GM12864 (cell line): ENCODE measurements around the gene PRKAG2.

ENCODE experiments used
- DNase-seq: peaks from one replicate; pipeline ENCODE4 v3.0.0-alpha.2; 2011; ENCODE audit warnings: low read depth
- H3K4me3 ChIP-seq: 2 replicates; pipeline ENCODE4 v1.5.1; 2011; ENCODE audit warnings: mild to moderate bottlenecking, low read depth, low read length, control low read depth
- CTCF ChIP-seq: IDR thresholded peaks from 2 replicates; pipeline ENCODE4 v1.5.1; 2011; ENCODE audit warnings: low read depth, mild to moderate bottlenecking, moderate library complexity, low read length, control low read depth, inconsistent platforms; ENCODE audit errors: missing control alignments

Gene PRKAG2

DNA sequence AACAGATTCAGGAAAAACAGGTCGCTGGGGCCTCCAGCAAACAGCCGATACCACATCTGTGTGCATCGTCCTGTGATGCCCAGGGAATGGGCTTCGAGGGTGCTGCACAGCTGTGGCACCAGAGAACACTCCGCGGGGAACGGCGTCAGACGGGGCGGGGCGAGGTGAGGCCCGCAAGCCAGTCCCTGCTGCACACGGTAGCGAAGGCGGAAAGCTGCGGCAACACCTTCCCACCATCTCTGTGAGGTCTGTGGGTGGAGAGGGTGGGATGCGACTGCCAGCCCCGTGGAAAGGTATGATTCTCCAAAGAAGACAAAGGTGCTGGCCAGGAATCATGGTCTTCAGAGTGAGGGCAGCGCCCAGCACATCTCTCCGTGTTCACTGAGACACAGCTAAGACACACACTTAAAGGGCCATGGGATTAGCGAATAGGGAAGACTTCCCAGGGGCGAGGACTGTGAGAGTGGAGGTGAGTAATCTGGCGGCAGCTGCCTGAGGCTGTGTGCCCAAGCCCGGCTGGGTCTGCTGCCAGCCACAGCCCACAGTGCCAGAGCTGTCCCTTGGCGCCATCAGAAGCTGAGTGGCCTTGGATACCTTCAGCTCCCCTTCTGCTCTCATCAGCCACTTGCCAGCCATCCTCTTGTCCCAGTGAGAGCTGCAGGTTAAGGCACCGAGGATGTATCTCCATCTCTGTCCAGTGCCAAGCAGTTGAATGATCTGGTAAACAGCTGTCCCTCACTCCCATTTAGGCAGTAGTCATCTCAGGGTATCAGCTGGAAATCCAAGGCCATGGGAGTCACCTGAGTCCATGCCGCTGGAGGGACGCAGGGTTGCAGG lies 17.6 kb downstream of the PRKAG2 start:
- no peak for DNase-seq
- H3K4me3 ChIP-seq = no peak overlapping the region
- TF ChIP-seq CTCF = no peak

GRCh38 chr7:151858456-151858855 lies 18.5 kb downstream of the PRKAG2 start:
- no peak overlapping the region for H3K4me3 ChIP-seq
- no peak for DNase-seq
- TF ChIP-seq CTCF = no peak

DNA sequence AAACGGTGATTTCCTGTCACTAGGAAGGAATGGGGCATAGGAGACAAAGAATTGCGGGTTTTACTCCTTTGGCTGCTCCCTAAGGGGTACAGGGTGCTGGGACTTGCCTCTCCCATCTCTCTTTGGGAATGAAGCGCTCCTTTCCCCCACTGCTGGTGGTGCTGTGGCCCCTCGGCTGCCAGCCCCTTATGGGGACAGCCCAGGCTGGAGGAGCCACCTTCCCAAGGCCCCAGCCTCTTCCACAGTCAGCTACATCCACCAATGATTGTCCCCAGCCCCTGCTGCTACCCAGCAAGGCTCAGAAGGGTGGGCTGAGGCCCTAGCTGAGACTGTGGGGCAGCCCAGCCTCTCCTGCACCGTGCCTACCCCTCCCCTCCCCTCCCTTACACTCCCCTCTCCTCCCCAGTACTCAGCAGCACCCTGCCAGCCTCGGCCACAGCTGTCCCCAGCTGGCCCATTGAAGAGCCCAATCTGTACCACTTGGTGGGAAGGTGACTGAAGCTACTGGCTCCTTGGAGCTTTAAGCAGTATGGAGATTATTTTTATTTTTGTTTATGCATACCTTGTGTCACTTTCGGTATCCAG lies 19.0 kb downstream of the PRKAG2 start:
- DNase-seq = no peak
- no peak overlapping the region for H3K4me3 ChIP-seq
- TF ChIP-seq CTCF = no peak

GRCh38 chr7:151857412-151857811 lies 19.5 kb downstream of the PRKAG2 start:
- TF ChIP-seq CTCF = no peak
- no peak overlapping the region for H3K4me3 ChIP-seq
- DNase-seq = no peak

GRCh38 chr7:151856516-151856915 lies 20.4 kb downstream of the PRKAG2 start:
- no peak for TF ChIP-seq CTCF
- no peak overlapping the region for H3K4me3 ChIP-seq
- DNase-seq = no peak

- no peak for DNase-seq
- no peak overlapping the region for H3K4me3 ChIP-seq
- no peak for TF ChIP-seq CTCF
Measured at GRCh38 chr7:151856098-151856497, 20.8 kb downstream of the PRKAG2 start.

DNA sequence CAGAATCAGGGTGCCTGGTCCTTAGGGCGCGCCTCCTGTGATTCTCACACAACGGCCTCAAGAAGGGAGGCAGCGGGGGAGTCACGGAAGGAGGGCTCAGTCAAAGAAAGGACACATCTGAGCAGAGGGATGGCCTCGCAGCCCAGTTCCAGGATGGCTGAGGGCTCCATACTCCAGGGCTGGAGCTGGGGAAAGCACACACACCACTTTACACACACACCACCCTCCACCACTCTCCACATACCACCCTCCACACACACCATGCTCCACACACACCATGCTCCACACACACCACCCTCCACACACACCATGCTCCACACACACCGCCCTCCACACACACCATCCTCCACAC lies 22.2 kb downstream of the PRKAG2 start:
- TF ChIP-seq CTCF = no peak

More for the DNA sequence above, 22.2 kb downstream of the PRKAG2 start:
- no peak overlapping the region for H3K4me3 ChIP-seq
- no peak for DNase-seq
